Measurements from ENCODE around the gene SPTBN5.

The SPTBN5 gene

DNA sequence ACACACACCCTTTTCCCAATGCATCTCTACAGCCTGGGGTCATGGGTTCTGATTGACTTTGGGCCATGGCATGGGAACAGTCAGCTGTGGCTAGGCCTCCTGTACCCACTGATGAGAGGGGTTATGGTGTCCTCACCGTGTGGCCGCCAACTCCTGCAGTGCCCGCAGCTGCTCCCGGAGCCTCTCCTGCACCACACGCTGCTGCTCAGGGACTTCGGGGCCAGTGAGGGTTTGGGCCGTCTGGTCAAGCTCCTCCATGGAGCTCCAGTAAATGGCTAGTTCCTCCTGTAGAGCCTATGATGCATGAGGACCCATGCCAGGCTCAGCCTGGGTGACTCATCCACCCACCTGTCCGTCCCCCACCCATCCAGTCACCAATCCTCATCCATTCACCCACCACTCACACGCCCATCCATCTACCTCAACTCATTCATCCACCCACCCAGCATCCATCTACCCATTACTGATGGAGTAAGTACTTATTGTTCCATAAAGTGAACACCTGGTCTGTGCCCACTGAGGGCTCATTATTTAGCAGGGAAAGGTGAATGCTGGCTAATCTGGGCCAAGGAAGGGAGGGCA lies 21.6 kb downstream of the SPTBN5 start:
- no peak for TF ChIP-seq EZH2phosphoT487 (IDR thresholded peaks at IDR 0.05; ENCODE audit: borderline replicate concordance)
- TF ChIP-seq, protein P1, sequence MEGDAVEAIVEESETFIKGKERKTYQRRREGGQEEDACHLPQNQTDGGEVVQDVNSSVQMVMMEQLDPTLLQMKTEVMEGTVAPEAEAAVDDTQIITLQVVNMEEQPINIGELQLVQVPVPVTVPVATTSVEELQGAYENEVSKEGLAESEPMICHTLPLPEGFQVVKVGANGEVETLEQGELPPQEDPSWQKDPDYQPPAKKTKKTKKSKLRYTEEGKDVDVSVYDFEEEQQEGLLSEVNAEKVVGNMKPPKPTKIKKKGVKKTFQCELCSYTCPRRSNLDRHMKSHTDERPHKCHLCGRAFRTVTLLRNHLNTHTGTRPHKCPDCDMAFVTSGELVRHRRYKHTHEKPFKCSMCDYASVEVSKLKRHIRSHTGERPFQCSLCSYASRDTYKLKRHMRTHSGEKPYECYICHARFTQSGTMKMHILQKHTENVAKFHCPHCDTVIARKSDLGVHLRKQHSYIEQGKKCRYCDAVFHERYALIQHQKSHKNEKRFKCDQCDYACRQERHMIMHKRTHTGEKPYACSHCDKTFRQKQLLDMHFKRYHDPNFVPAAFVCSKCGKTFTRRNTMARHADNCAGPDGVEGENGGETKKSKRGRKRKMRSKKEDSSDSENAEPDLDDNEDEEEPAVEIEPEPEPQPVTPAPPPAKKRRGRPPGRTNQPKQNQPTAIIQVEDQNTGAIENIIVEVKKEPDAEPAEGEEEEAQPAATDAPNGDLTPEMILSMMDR (conservative IDR thresholded peaks at IDR 0.05; ENCODE audit: low read length): no peak
- no peaks in the 10 kb centered on the region for H3K27me3 ChIP-seq (ENCODE audit: insufficient read depth, low read length, poor library complexity, severe bottlenecking)

DNA sequence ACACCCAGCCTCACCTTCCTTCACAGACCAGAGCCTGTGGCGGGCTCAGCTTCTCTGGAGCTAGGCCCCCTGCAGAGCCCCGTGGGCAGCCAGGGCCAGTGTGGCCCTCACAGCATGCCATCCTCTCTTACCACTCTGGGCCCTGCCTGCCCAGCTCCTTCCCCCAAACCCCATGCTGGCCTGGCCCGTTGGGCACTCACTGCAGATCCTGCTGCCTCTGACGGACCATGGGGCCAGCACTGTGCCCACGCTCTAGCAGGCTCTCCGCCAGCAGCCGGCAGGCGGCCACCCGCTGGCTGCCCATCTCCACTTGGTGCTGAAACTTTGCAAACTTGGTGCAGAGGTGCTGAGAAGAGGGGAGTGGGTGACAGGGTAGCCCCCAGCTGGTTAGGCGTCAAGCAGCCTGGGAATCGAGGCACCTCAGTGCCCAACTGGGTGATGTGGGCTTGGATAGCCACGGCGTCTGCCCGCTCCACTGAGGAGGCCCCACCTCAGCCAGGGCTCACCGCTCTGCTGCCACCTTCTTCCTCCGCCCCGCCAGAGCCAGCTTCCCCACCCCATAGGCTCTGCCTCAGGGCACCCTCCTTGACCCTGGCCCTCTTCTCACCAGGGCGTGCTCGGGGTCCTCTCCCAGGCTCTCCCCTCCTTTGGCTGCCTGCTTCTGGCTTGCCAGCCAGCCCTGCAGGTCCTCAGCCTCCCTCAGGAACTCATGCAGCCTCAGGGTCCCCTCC lies 22.5 kb downstream of the SPTBN5 start:
- H3K9me3 ChIP-seq (ENCODE audit: insufficient read depth, low read depth, low read length): no peaks in the 10 kb centered on the region
- peaks cover 4% of the 10 kb centered on the region for H3K4me1 ChIP-seq (ENCODE audit: insufficient read depth, low read length, poor library complexity, severe bottlenecking)
- no peaks in the 10 kb centered on the region for H3K9me2 ChIP-seq (replicated peaks; ENCODE audit: low read depth, low read length)
- no peak overlapping the region for H3K4me2 ChIP-seq (ENCODE audit: low read depth, low read length, poor library complexity, severe bottlenecking)
- H3K9ac ChIP-seq (ENCODE audit: low read depth, low read length, poor library complexity, severe bottlenecking): no peak overlapping the region
- H3K27me3 ChIP-seq (ENCODE audit: insufficient read depth, low read length, poor library complexity, severe bottlenecking): no peaks in the 10 kb centered on the region
- H2AFZ ChIP-seq (ENCODE audit: low read length): no peak overlapping the region
- TF ChIP-seq, protein P1 (conservative IDR thresholded peaks at IDR 0.05; ENCODE audit: low read length): no peak
- TF ChIP-seq EZH2phosphoT487 (IDR thresholded peaks at IDR 0.05; ENCODE audit: borderline replicate concordance): no peak
- H3K36me3 ChIP-seq (ENCODE audit: insufficient read depth, low read length): no peaks in the 10 kb centered on the region
- H3F3A ChIP-seq (ENCODE audit: low read depth): no peaks in the 10 kb centered on the region
- H3K79me2 ChIP-seq (ENCODE audit: insufficient read depth, low read length): no peaks in the 10 kb centered on the region
- H3K4me3 ChIP-seq (ENCODE audit: low read length, poor library complexity, severe bottlenecking): no peak overlapping the region
- no peaks in the 10 kb centered on the region for H4K20me1 ChIP-seq (ENCODE audit: insufficient read depth, low read length, poor library complexity, severe bottlenecking)

More for the DNA sequence above, 21.6 kb downstream of the SPTBN5 start:
- Histone ChIP-seq H3K4me1 (ENCODE audit: insufficient read depth, low read length, poor library complexity, severe bottlenecking) (no peaks in the 10 kb centered on the region), H3K36me3 (ENCODE audit: insufficient read depth, low read length) (no peaks in the 10 kb centered on the region), H3K9me2 (replicated peaks; ENCODE audit: low read depth, low read length) (no peaks in the 10 kb centered on the region), H3F3A (ENCODE audit: low read depth) (no peaks in the 10 kb centered on the region), H2AFZ (ENCODE audit: low read length) (no peak overlapping the region), H3K9me3 (ENCODE audit: insufficient read depth, low read depth, low read length) (no peaks in the 10 kb centered on the region), H3K4me3 (ENCODE audit: low read length, poor library complexity, severe bottlenecking) (no peak overlapping the region), H3K9ac (ENCODE audit: low read depth, low read length, poor library complexity, severe bottlenecking) (no peak overlapping the region), H3K4me2 (ENCODE audit: low read depth, low read length, poor library complexity, severe bottlenecking) (no peak overlapping the region), H4K20me1 (ENCODE audit: insufficient read depth, low read length, poor library complexity, severe bottlenecking) (no peaks in the 10 kb centered on the region), H3K79me2 (ENCODE audit: insufficient read depth, low read length) (no peaks in the 10 kb centered on the region)

DNA sequence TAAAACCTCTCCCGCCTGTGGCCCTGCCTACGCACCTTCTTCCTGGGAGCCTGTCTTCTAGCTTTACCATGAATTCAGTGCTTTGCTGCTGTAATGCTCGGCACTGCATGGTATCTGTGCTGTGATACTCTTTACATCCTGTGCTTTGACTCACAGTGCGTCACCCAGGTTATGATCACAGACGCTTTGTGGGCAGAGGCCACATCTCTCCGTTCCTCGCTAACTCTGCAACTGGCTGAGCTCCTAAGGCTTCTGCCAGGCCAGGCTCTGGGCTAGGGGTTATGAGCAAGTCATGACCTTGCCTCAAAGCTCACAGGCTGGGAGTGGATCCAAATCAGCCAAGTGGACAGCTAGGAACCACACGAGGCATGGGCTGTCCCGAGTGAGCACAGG lies 23.2 kb downstream of the SPTBN5 start:
- no peaks in the 10 kb centered on the region for H3K9me2 ChIP-seq (replicated peaks; ENCODE audit: low read depth, low read length)
- no peaks in the 10 kb centered on the region for H3K9me3 ChIP-seq (ENCODE audit: insufficient read depth, low read depth, low read length)
- no peak overlapping the region for H2AFZ ChIP-seq (ENCODE audit: low read length)
- no peak overlapping the region for H3K4me2 ChIP-seq (ENCODE audit: low read depth, low read length, poor library complexity, severe bottlenecking)
- no peak overlapping the region for H3K9ac ChIP-seq (ENCODE audit: low read depth, low read length, poor library complexity, severe bottlenecking)
- H3K36me3 ChIP-seq (ENCODE audit: insufficient read depth, low read length): no peaks in the 10 kb centered on the region
- H3K4me3 ChIP-seq (ENCODE audit: low read length, poor library complexity, severe bottlenecking): no peak overlapping the region
- no peaks in the 10 kb centered on the region for H3F3A ChIP-seq (ENCODE audit: low read depth)
- peaks cover 11% of the 10 kb centered on the region for H3K4me1 ChIP-seq (ENCODE audit: insufficient read depth, low read length, poor library complexity, severe bottlenecking)
- no peaks in the 10 kb centered on the region for H3K79me2 ChIP-seq (ENCODE audit: insufficient read depth, low read length)
- no peaks in the 10 kb centered on the region for H3K27me3 ChIP-seq (ENCODE audit: insufficient read depth, low read length, poor library complexity, severe bottlenecking)
- TF ChIP-seq EZH2phosphoT487 (IDR thresholded peaks at IDR 0.05; ENCODE audit: borderline replicate concordance): no peak
- TF ChIP-seq, protein P1 (conservative IDR thresholded peaks at IDR 0.05; ENCODE audit: low read length): no peak
- no peaks in the 10 kb centered on the region for H4K20me1 ChIP-seq (ENCODE audit: insufficient read depth, low read length, poor library complexity, severe bottlenecking)

Measured in Loucy (cell line).